GM19324 (cell line): ENCODE results near the gene DDX39A.
"Not testable (repeated sequence)": the region's sequence is repeated elsewhere in the genome, so short reads cannot be mapped to it uniquely, and the experiment has no call there.

Experiments used
- ATAC-seq: cut with Tn5 transposase; IDR thresholded peaks from one replicate; pipeline ENCODE4 v1.9.1; 2021; ENCODE audit warnings: mild to moderate bottlenecking, moderate library complexity; ENCODE audit not compliant: unreplicated experiment, low FRiP score

The DDX39A gene

DNA sequence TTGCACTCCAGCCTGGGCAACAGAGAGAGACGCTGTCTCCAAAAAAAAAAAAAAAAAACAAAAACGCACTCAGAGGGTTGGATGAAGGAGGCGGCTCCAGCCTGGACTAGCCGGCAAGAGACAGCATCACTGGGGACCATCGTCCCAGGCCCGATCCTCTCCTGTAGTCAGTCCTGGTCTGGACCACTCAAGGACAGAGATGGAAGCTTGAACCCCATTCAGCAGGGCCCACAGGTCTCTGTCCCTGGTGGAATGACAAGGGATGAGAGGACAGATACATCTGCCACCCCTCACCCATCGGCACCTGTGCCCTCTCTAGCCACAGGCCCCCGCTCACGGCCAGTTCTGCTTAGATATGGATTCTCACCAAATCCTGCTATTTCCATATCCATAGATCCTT is 23.9 kb downstream of the DDX39A start:
- ATAC-seq, result no peak

DNA sequence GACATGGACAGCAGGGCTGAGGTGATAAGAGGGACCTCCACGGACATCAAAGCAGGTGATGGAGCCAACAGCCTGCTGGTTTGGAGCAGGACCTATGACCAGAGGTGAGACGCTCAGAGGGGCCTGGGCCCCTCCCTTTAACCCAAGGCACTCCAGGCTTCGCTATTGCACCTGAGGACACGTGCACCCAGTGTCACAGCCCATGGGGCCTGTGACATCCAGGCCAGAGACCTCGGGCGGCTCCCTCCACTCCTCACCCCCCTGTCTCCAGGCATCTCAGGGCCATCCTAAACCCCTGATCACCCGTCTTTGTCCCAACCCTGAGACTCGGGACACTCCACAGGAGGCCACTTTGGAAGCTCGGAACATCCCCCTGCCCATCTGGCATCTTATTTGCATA is 25.0 kb downstream of the DDX39A start:
- ATAC-seq, result no peak

DNA sequence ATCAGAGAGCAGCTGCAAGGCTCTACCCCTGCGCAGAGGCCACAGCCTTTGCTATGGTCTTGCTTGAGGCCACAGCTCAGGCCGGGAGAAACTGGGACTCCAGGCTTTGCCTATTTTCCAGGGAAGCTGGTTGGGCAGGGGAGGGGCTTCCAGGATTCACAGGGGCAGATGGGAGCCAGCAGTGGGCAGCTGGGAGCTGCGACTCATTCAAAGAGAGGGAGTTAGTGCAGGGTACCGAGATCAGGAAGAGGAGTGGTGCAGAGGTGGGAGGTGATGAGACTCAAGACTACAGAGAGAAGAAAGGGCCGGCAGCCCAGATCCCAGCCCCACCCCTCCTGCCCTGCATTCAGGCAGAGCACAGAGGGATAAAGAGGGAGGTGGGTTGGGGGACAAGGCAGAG is 25.8 kb downstream of the DDX39A start:
- no peak for ATAC-seq

DNA sequence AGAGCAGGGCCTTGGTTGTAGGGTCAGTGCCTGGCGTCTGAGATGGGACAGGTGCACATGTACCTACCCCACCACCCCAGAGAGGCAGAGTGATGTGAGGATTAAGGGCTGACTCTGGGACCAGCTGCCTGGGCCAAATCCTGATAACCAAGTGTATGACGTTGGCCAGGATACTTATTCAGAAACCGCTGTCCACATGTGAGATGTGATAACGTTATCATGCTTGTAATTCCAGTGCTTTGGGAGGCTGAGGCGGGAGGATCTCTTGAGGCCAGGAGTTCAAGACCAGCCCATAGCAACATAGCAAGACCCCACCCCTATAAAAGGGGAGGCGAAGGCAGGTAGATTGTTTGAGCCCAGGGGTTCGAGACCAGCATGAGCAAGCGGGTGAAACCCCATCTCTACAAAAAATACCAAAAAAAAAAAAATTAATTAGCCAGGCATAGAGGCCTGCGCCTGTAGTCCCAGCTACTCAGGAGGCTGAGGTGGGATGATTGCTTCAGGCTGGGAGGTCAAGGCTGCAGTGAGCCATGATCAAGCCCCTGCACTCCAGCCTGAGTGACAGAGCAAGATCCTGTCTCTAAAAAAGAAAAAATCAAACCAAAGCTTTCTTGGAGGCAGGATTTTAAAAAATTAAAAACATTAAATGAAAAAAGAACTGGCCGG is 27.9 kb downstream of the DDX39A start:
- no peak for ATAC-seq

DNA sequence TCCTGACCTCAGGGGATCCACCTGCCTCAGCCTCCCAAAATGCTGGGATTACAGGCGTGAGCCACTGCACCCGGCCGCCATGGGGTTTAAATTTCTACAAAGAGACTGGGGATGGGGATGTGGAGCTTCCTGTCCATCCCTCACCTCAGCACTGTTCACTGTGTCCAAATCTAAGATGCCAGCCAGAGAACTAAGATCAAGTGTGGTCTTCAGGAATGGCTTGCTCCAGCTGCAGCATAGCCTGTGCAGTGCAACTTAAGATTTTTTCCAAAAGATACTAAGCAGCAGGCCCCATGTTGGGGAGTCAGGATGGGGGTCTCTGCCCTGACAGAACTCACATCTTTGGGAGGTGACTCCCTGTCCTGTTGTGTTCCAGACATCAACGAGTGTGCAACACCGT is 28.6 kb downstream of the DDX39A start:
- ATAC-seq, result no peak

- no peak for ATAC-seq
Observed at GRCh38 chr19:14385492-14385891, 33.6 kb downstream of the DDX39A start.

DNA sequence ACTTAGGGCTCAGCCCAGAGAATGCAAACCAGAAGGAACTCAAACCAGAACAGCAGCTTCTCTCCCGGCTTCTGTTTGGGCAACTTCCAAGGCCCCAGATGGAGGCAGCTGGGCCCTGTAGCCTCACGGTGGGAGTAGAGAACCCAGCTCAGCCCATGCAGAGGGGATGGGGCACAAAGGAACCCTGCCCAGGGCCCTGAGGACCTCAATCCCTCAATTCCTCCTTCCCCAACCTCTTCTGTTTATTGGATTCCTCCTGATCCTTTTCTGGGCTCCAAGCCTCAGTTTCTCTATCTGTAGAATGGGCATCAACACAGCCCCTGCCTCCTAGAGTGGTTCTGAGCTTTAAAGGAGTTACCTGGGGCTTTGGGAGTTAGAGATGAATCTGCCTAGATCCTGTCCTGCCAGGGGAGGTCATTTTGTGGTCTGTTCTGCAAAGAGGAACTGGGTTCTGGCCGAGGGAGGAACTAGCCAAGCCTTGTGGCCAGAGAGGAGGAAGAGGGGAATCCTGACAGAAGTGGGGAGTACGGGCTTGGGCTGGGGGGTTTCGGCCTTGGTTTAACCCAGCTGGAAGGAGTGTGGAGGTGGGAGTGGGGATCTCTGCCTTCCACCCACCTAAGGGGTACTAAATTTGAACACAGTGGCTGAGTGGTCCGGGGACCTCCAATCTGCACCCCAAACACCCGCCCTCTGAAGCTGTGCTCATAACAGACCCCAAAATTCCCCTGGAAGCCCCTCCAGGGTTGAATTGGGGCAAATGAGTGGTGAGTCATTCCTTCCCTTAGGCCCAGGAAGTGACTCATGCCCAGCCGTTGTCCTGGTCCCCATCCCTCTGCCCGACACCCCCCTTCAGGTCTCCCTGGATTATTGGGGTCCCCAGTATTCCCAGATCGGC is 35.2 kb downstream of the DDX39A start:
- ATAC-seq, result no peak

- ATAC-seq, result no peak
Observed at GRCh38 chr19:14381689-14382474, 37.3 kb downstream of the DDX39A start.

GRCh38 chr19:14379294-14380065 is 39.7 kb downstream of the DDX39A start:
- no peak for ATAC-seq

DNA sequence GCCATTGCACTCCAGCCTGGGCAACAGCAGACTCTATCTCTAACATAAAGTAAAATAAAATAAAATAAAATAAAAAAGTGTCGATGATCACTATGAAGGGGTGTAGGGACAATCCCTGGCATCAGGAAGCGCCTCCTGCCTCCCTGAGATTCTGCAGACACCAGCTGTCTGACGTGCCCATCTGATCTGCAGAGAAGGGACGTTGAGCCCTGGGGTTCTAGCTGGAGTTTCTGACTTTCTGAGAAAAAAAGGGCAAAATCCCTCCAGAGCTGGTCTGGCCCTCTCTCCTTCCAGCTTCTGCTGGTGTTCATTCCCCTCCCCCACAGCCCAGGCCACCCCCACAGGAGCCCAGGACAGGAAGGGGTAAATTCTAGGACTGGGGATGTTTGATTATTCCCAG is 40.3 kb downstream of the DDX39A start:
- ATAC-seq, result no peak

GRCh38 chr19:14377883-14378328 is 41.2 kb downstream of the DDX39A start:
- no peak for ATAC-seq

DNA sequence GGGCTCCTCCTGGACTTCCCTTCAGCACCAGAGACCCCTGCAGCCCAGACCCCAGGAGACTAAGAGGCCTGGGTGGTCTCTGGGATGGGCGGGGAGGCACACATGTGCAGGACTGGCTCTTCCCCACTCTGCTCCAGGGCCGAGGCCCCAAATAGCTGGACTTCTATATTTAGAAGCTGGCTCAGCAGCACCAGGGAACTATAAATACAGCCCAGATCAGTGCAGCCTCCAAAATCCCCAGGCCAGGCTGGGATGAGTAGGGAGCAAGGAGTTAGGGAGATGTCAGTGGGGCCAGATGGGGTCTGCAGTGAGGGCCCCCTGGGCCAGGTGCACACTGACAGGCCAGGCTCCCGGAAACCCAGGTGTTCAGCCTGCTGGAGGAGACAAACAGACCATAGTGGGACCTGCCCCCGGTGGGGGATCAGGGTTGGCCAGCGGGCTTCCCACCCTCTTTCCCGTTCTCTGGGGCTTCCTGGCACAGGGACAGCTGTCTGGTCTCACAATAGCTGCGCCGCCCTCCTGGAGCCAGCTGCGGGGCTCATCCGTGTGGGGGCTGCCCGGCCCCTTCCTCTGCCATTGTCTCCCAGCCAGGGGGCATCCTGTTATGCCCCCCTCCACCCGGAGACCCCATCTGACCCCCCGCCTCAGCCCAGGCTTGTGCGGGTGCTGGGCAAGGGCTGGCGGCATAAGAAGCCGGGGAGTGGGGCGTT is 43.4 kb downstream of the DDX39A start:
- no peak for ATAC-seq

GRCh38 chr19:14375055-14375581 is 44.0 kb downstream of the DDX39A start:
- ATAC-seq, result no peak

- not testable (repeated sequence) for ATAC-seq
Observed at GRCh38 chr19:14374313-14374712, 44.8 kb downstream of the DDX39A start.

- not testable (repeated sequence) for ATAC-seq
Observed at GRCh38 chr19:14372384-14373077, 46.6 kb downstream of the DDX39A start.

- ATAC-seq, result no peak
Observed at GRCh38 chr19:14371301-14371821, 47.8 kb downstream of the DDX39A start.

- no peak for ATAC-seq
Observed at GRCh38 chr19:14370940-14371280, 48.2 kb downstream of the DDX39A start.

- no peak for ATAC-seq
Observed at GRCh38 chr19:14370169-14370939, 48.8 kb downstream of the DDX39A start.
